HCT116 (cell line): ENCODE results near the gene AGTRAP.

Experiments used
- CTCF ChIP-seq, 3 experiments: fragments of 200-600 bp in 1 of 3; sonication (generic) in 1 of 3; IDR thresholded peaks in 2 of 3; conservative IDR thresholded peaks in 1 of 3; 2 replicates each; pipeline ENCODE4 v1.5.1; 2012 to 2017; ENCODE audit warnings: low read depth in 2 of 3, low read length in 2 of 3, antibody characterized with exemption in 1 of 3, borderline replicate concordance in 1 of 3, control low read depth in 1 of 3, mild to moderate bottlenecking in 1 of 3, mixed read lengths in 1 of 3, mixed run types in 1 of 3, moderate library complexity in 1 of 3; ENCODE audit not compliant: insufficient read depth in 1 of 3
- EZH2 ChIP-seq: fragments of 200-600 bp; sonication (generic); IDR thresholded peaks from 2 replicates; pipeline ENCODE4 v1.6.1; 2017; ENCODE audit warnings: antibody characterized with exemption, mixed run types
- MAX ChIP-seq: IDR thresholded peaks from 2 replicates; pipeline ENCODE4 v1.6.1; 2012
- TF ChIP-seq, protein P1 (sequence below): IDR thresholded peaks from 2 replicates; pipeline ENCODE4 v1.6.1; 2012

DNA sequence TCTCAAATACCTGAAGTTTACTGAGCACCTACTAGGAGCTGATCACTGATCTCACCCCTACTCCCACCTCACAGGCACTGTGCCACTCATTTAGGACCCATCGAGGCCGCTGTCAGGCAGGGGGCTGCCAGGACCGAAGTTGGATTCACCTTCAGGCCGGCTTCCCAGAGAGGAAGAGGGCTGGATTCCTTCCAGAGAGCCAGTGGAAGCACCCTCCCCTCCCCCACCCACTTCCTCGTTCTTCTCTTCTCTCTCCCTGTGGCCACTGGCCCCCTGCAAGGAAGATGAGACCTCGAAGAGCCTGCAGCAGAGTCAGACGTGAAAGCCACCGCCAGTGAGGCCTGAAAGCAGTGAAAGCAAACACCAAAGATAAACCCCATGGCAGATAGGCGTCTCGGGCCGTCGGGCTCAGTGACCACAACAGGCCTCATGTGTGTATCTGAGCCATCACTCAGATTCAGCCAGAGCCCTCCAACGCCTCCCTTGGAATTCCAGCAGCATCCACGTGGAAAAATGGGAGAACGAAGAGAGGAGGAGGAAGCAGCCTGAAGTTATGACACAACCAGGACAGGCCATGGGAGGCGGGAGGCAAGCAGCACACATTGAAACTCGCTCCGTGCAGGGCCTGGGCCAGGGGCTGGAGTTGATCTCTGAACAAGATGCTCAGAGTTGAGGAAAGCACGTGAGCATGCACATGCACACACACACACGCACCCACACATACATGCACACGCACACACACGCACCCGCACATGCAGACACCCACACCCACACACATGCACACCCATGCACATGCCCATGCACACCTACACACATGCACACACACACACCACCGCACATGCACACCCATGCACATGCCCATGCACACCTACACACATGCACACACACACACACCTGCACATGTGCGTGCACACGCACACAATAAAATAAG is 6.2 kb upstream of the AGTRAP start:
- TF ChIP-seq CTCF (IDR thresholded peaks at IDR 0.05 in 2 of 3, conservative IDR thresholded peaks at IDR 0.05 in 1 of 3; ENCODE audit: borderline replicate concordance in 1 of 3, insufficient read depth in 1 of 3, low read depth in 2 of 3, low read length in 2 of 3), result no peak
- no peak for TF ChIP-seq EZH2
- TF ChIP-seq, protein P1, sequence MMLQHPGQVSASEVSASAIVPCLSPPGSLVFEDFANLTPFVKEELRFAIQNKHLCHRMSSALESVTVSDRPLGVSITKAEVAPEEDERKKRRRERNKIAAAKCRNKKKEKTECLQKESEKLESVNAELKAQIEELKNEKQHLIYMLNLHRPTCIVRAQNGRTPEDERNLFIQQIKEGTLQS, result no peak
- no peak for TF ChIP-seq MAX
